GM19452 (cell line): ENCODE measurements around the gene AARS1.
"Not testable (repeated sequence)": the region's sequence is repeated elsewhere in the genome, so short reads cannot be mapped to it uniquely, and the experiment has no call there.

ENCODE experiments used
- ATAC-seq: cut with Tn5 transposase; IDR thresholded peaks from one replicate; pipeline ENCODE4 v1.9.1; 2021; ENCODE audit not compliant: unreplicated experiment

Gene AARS1

DNA sequence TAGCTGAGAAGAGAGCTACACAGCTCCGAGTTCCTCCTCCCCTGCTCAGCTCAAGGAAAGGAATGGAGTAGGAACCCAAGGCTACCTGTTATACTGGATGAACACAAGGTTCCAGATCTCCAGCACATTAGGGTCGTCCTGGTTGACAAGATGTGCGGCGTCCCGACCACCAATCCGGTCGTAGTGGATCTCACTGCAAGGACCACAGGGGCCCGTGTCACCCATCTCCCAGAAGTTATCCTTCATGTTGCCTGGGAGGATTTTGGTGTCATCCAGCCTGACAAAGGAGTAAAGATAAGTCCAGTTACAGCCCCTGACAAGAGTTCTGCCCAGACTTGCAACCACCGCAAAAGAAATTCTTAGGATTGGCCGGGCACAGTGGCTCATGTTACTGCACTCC, 17.6 kb downstream of the AARS1 start:
- ATAC-seq = no peak

DNA sequence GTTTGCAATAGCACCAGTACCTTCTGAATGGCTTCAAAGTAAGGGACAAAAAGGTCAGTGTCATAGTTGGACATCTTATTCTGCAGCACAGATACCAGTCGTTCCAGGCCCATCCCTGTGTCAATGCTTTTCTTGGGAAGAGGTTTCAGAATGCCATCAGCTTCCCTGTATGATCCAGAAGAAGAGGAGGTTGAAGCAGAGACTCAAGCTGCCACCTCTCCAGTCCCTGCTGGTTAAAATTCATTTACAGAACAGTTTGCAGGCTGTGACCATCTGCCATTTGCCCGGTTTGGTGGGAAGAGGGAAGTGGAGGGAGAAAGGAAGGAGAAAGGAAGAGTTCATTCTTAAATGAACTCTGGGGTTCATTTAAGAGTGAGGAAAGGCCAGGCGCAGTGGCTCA, 19.1 kb downstream of the AARS1 start:
- no peak for ATAC-seq

DNA sequence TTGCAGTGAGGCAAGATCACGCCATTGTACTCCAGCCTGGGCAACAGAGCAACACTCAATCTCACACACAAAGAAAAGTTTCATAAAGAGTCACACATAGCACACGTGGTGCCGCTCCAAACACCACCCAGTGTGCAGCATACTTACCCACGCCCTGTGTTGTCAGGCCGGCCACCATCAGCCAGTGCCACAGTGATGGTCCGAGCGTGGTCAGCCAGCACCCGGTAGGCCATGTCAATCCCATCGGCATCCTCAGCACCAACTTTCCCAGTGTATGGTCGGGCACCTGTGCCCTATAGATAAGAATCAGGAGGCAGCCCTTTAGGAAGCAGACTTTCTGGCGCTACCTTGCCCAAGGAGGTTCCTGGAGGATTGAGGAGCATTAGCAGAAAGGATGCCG, 19.8 kb downstream of the AARS1 start:
- ATAC-seq = no peak

DNA sequence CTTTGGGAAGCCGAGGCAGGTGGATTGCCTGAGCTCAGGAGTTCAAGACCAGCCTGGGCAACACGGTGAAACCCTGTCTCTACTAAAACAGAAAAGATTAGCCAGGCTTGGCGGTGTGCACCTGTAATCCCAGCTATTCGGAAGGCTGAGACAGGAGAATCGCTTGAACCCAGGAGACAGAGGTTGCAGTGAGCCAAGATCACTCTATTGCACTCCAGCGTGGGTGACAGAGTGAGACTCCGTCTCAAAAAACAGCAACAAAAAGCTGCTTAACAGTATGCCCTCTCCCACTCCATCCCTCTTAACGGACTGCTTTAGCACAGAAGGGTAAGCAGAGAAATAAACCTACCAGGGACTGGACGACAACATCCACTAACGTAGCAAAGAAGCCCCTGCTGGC, 21.4 kb downstream of the AARS1 start:
- not testable (repeated sequence) for ATAC-seq

DNA sequence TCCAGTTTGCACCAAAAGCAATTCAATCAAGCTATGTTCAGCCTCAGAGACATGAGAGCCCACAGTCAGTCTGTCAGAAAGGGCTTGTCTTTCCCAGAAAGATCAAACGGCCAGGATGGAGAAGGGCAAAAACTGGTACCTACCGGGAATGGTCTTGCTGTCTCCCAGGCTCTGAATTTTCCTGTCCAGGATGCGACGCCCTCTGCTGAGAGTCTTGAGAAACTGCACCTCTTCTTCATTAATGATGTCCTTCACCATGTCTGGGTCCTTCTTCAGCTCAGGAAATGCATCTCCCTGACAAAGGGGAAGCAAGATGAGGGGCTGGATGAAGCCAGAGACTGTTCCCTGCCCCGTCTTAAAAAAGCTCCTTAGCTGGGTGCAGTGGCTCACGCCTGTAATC, 21.8 kb downstream of the AARS1 start:
- ATAC-seq = no peak

DNA sequence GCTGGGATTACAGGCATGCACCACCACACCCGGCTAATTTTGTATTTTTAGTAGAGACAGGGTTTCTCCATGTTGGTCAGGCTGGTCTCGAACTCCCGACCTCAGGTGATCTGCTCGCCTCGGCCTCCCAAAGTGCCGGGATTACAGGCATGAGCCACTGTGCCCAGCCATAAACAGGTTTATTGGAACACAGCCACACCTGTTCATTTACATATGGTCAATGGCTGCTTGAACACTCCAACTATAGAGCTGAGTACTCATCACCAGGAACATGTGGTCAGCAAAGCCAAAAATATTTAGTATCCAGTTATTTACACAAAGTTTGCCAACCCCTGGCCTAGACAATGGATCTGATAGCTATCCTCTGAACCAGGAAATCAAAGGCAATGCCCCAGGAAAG, 29.4 kb downstream of the AARS1 start:
- not testable (repeated sequence) for ATAC-seq

DNA sequence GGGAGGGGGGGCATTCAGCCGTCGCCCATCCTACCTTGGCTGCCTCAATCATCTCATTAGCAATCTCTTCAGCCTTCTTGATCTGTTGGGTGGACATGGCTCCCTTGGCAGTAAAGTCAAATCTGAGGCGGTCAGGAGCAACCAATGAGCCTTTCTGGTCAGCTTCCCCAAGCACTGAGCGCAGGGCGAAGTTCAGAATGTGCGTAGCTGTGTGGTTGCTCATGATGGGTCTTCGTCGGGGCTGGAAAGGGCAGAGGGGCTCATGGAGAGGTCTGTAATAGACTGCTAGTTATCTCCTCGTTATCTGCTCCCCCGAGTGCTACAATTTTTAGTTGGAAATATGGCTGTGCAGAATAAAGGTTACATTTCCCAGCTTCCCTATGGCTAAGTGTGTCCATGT, 30.4 kb downstream of the AARS1 start:
- ATAC-seq = no peak

DNA sequence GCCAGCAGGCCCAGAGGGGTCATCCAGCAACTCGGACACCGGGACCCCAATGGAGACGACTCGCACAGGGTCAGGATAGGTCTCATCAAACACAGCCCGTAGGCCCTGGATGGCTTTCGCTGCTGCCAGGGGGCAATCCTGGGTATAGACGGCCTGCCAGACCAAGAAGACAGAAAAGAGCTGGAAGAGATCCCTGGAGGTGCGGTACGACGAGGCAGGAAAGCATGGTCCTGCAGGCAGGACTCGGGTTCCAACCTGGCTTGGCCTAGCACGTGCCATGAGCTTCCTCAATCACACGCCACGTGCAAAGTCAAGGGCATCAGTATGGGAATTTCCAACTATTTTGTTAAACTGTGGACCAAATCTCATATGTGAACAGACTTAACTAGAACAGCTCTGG, 31.2 kb downstream of the AARS1 start:
- no peak for ATAC-seq

DNA sequence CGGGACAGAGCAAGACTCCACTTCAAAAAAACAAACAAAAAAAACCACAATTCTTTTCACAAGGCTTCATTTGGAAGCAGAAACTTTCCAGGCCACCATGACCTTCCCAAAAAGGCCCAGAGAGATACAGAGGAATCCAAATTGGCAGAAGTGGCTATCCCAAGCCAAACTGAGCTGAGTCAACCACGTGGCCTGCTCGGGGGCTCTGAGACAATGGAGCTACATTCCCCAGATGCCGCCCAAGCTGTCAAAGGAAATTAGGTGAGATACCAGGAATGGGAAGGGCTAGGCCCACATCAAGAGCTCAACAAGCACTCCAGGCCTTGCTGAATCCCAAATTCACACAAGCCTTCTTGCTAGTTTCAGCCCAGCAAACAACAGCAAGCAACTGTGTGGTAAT, 31.9 kb downstream of the AARS1 start:
- ATAC-seq = no peak

DNA sequence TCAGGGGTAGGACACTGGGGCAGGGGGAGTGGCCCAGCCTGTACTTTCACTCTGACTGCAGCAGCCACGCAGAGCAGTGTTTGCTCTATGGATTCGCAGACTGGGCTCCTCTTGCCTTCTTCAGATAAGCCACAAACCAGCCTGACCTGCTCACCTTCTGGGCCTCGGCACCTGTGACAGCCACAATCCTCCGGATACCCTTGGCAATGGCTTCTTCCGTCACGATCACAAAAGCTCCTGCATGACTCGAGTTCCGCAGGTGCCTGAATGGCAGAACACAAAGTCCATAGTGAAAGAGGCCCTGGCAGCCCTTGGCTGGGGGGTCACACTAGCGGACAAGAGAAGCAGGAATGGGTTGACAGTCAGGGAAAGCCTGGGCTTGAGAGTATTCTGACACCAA, 33.7 kb downstream of the AARS1 start:
- no peak for ATAC-seq

DNA sequence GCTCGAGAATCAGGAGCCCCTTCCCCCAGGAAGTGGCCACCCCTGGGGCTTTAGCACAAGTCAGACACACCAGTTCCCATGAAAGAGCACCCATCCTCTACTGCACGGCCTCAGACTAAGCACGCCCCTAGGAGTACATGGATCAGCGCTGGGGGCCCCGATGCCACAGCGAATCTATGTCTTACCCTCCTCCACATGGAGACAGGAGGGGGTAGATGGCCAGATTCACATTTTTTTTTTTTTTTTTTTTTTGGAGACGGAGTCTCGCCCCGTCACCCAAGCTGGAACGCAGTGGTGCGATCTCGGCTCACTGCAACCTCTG, 34.4 kb downstream of the AARS1 start:
- no peak for ATAC-seq

DNA sequence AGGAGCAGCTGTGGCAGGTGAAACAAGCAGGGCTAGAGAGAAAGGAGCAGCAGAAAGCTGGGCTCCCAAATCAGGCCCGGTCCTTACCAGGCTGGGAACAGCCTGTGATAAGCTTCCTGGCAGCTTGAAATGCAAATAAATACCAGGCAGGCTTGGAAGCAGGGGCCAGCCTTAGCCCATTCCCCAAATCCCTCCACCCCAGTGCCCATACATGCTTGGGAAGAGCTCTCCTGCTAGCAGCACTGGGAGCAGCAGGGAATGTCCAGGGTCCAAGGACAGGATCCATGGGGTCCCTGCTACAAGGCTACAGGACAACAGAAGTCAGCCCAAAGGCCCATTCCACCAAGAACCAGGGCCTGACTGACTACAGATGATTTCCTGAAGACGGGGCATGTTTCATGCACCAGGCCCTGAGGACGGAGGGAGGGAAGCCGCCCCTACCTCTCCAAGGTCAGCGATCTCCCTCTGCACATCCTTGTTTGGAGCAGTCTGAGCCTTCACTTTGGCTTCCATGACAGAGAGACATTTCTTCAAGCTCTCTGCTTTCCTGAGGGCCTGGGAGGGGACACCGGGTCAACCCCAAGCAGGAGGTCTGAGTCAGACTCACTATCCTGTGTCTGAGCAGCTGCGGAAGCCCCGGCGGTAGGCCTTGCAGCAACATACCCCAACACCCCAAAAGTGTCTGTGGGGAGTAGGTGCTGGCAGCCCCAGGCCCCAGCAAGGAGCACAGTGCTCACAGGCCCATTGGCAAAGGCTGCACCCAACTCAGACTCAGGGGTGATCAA, 34.9 kb downstream of the AARS1 start:
- no peak for ATAC-seq

DNA sequence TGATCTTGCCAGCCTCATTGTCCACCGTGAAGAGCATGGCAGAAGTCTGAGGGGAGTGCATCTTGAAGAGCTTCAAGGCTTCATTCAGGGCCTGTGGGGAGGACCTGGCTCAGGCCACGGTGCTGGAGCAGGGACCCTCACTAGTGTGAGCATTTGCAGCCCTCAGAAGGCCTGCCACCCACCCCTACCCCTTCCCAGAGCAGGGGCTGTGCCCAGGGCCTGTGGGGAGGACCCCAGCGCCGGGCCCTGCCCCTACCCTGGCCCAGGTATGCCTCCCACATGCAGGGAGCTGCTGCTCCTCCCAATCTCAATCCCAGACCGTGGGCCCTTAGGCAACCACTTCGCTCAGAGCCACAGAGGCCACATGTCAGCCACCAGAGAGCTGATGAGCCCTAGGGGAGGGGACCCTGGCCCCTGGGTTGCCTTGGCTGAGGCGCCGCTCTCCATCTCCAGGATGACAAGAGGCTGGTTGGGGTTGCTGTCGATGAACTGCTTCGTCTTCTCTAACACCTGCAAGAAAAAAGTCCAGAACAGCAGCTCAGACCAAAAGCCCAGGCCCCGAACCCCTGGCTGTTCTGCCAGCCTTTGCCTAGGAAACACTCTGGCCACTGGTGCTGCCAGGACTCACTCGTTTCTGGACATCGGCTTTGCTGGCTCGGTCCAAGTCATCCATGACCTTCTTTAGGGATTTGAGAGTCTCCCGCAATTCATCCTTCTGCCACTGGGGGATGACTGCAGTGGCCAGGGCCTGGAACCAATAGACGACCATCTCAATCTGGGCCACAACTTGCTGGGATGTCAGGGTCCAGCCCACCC, 35.8 kb downstream of the AARS1 start:
- ATAC-seq = no peak

DNA sequence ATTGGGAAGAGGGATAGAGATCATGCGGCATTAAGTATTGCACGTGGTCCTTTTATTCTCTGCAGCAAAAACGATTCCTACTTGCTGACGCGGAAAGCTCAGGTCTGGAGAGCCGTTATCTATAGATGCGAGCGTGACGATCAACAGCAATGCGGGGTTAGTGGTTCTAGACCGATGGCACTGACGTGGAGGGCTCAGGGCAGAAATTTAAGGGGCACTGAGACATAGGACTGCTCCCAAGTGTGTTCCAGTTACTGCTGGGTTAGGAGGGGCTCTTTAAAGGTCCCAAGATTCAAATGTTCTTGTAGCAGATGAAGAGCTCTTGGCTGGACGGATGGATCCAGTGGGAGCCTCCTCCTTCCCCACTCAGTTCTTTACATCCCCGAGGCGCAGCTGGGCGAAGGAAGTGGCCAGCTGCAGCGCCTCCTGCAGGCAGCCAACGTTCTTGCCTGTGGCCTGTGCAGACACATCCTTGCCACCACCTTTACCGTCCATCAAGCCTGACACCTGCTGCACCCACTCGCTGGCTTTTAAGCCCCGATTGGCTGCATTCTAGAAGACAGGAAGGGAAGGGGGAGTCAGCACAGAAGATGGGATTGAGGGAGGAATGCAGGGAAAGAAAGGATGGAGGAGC, 36.8 kb downstream of the AARS1 start:
- no peak for ATAC-seq

DNA sequence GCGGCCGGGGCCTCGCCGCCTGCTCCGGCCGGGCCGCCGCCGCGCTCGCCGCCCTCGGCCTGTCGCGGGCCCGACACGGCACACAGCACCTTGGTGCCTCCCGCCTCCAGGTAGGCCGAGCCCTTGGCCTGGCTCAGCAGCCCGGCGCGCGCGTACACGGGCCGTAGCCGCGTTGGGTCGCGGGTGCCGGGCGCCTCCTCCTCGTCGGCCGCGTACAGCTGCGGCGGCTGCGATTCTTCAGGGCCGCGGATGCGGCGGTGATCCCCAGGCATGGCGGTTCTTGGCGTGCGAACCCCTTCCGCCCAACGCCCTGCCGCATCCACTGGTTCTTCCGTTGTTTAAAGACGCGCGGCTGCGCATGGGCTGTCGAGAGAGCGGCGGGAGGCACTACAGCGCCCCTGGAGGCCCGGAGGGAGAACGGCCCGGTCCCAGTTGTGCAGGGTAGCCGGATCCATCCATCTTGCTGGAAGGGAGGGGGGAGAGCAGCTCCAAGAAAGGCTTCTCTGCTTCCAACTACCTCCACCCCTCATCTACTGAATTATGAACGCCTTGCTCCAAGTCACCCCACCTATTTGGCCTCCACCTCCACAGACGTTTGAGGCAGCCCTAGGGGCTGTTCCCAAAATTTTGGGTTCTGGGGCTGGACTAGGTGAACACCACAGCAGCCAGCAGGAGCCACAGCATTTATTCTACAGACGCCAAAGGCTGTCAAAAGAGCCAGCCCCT, 37.5 kb downstream of the AARS1 start, which contains the start of gene EXOSC6:
Gene EXOSC6 (minus strand): TSS at position 312 of the 726 bp plus-strand sequence. CDS start 40 bp downstream, at position 272.
- peak; percentile 85 for ATAC-seq

DNA sequence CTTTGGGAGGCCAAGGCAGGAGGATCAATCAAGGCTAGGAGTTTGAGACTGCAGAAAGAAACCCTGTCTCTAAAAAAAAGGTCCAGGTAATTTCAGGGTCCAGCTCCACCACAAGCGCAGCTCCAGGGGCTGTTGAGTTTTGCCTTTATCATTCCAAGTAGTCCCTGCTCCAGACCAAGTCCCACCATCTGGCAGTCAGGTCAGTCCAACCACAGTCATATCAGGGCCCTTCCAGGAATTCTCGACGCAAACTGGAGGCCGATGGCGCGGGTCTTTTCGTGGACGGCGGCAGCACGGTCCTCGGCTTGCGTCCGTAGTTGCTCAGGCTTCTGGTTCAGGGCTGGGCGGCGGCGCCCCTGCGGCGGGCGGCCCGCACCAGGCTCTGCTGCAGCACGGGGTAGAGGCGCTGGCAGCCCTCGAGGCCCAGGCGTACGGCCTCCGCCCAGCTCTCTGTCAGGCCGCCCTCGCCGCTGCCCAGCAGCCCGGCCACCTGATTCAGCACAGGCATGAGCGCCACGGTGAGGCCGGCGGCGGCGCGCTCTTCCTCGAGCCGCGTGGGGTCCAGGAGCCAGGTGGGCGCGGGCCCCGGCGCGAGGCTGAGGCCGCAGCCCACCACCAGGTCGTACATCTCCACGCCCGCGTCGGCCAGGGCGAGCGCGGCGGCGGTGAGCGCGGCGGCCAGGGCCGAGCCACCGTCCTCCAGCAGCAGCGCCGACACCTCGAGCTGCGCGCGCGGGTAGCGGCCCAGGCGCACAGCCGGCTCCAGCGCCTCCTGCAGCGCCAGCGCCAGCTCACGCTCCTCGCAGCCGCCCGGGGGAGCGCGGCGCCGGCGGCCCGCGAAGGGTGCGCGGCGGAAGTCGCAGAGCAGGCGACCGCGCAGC, 38.3 kb downstream of the AARS1 start:
- ATAC-seq = peak; percentile 35

DNA sequence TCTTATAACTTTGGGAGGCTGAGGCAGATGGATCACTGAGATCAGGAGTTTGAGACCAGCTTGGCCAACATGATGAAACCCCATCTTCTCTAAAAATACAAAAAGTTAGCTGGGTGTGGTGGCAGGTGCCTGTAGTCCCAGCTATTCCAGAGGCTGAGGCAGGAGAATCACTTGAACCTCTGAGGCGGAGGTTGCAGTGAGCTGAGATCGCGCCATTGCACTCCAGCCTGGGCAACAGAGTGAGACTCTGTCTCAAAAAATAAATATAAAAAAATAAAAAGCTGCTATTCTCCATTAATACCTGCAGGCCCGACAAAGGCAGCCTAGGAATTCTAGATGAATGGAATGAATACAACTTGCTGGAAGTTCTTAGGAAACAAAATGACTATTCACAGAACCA, 39.6 kb downstream of the AARS1 start:
- not testable (repeated sequence) for ATAC-seq

DNA sequence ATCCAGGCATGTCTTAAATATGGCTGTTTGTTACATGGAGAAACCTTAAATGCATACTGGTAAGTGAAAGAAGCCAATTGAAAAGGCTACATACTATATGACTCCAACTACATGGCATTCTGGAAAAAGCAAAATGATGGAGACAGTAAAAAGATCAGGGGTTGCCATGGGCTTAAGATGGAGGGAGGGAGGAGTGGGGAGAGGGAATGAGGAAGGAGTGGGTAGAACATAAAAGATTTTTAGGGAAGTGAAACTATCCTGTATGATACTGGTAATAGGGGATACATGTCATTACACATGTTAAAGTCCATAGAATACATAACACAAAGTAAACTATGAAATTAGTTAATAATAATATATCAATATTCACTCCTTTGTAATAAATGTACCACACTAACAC, 50.5 kb downstream of the AARS1 start:
- not testable (repeated sequence) for ATAC-seq

DNA sequence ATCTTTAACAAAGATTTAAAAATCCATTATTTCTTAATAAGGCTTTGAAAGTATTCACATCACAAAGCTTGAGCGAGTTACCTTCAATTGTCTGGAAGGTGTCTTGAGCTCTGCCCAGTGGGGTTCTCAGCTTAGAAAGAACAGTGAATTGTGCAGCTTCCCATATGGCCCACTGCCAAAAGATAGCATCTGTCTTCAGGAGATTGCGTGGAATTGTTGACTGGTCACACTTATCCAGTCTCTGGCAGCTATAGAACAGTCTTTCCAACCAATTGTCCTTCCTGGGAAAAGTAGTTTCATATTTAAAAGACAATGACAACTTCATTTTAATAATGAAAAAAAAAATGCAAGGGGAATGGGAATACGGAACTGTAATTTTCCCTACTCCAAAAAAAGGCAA, 57.5 kb downstream of the AARS1 start:
- ATAC-seq = not testable (repeated sequence)

DNA sequence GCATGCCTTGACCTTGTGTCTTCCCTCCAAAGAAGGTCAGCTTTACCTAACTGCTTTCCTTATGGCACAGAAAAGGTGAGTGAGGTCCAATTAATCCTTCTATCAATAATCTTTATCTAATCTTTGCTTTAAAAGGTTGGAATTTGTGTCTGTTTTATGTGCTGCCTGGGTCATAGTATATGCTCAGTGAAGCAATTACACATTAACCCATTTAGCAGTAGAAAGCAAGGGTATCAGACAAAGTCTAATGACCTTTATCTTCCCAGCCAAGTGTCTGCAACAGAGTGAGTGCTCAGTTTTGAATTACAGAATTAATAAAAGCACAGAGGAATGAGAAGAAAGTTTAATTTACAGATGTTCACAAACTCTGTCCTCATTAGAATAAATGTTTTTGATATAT, 63.3 kb downstream of the AARS1 start:
- ATAC-seq = not testable (repeated sequence)
